ENCODE measurements around the gene MAD2L2. TPM values are rescaled to one million over a fixed set of nuclear protein-coding genes. Genes with fewer than 3 reads are reported as not detected.

MAD2L2 gene
- total and polyA plus RNA-seq, 9 of the 15 experiments (the other 6 are each of a cell fraction or from before 2014, with no cell fraction given), result 12.4 to 286 (median 143) TPM

DNA sequence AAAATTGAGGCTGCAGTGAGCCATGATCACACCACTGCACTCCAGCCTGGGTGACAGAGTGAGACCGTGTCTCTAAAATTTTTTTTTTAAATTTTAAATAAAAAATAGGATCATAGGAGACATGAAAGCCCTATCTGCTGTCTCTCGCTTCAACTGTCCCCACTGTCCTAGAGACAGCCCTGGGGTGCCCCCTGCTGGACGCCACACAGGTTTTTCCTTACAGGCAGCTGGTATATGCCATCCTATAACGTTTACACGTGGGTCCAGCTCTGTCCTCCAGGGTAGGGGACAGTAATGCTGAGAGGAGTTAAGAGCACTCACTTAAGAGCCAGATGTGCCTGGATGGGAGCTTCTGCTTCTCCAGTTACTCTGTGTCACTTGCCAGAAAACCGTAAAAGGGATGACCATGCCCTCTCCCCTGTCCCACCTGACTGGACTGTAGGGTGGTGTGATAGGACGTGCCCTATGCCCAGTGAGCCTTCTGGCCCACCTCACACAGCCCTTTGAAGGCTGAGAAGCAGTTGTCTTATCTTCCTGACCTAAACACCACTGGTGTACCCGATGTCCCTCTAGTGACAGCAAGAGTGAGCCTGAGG, 35.2 kb downstream of the MAD2L2 start (continued):
- TF ChIP-seq, protein P1, sequence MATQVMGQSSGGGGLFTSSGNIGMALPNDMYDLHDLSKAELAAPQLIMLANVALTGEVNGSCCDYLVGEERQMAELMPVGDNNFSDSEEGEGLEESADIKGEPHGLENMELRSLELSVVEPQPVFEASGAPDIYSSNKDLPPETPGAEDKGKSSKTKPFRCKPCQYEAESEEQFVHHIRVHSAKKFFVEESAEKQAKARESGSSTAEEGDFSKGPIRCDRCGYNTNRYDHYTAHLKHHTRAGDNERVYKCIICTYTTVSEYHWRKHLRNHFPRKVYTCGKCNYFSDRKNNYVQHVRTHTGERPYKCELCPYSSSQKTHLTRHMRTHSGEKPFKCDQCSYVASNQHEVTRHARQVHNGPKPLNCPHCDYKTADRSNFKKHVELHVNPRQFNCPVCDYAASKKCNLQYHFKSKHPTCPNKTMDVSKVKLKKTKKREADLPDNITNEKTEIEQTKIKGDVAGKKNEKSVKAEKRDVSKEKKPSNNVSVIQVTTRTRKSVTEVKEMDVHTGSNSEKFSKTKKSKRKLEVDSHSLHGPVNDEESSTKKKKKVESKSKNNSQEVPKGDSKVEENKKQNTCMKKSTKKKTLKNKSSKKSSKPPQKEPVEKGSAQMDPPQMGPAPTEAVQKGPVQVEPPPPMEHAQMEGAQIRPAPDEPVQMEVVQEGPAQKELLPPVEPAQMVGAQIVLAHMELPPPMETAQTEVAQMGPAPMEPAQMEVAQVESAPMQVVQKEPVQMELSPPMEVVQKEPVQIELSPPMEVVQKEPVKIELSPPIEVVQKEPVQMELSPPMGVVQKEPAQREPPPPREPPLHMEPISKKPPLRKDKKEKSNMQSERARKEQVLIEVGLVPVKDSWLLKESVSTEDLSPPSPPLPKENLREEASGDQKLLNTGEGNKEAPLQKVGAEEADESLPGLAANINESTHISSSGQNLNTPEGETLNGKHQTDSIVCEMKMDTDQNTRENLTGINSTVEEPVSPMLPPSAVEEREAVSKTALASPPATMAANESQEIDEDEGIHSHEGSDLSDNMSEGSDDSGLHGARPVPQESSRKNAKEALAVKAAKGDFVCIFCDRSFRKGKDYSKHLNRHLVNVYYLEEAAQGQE (IDR thresholded peaks at IDR 0.05; ENCODE audit: borderline replicate concordance), result peak; percentile 64; the same call in 1 of the 2 replicates
- TF ChIP-seq, protein P1 (CRISPR knock-in tag; IDR thresholded peaks at IDR 0.05; ENCODE audit: low read depth), result no peak
- TF ChIP-seq STAT5B (CRISPR knock-in tag; IDR thresholded peaks at IDR 0.05), result no peak
- TF ChIP-seq GABPB2 (CRISPR knock-in tag; conservative IDR thresholded peaks at IDR 0.05), result no peak
- peak; percentile 80 to 89 for TF ChIP-seq RAD21 (CRISPR knock-in tag; conservative IDR thresholded peaks at IDR 0.05 in 1 of 2, IDR thresholded peaks at IDR 0.05 in 1 of 2)
- no peak for TF ChIP-seq NR1H2 (CRISPR knock-in tag; IDR thresholded peaks at IDR 0.05)
- peak; percentile 46; the same call in 1 of the 2 replicates for TF ChIP-seq BHLHE40 (IDR thresholded peaks at IDR 0.05; ENCODE audit: low read length)
- no peak for TF ChIP-seq FOXA3 (CRISPR knock-in tag; conservative IDR thresholded peaks at IDR 0.05 in 1 of 2, IDR thresholded peaks at IDR 0.05 in 1 of 2)
- TF ChIP-seq, protein P2, sequence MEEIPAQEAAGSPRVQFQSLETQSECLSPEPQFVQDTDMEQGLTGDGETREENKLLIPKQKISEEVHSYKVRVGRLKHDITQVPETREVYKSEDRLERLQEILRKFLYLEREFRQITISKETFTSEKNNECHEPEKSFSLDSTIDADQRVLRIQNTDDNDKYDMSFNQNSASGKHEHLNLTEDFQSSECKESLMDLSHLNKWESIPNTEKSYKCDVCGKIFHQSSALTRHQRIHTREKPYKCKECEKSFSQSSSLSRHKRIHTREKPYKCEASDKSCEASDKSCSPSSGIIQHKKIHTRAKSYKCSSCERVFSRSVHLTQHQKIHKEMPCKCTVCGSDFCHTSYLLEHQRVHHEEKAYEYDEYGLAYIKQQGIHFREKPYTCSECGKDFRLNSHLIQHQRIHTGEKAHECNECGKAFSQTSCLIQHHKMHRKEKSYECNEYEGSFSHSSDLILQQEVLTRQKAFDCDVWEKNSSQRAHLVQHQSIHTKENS (CRISPR knock-in tag; IDR thresholded peaks at IDR 0.05), result no peak
- no peak for TF ChIP-seq ZC3H4 (CRISPR knock-in tag; IDR thresholded peaks at IDR 0.05; ENCODE audit: borderline replicate concordance)
- TF ChIP-seq SUPT5H (IDR thresholded peaks at IDR 0.05), result no peak
- TF ChIP-seq ZBED1 (IDR thresholded peaks at IDR 0.05), result no peak
- no peak for TF ChIP-seq TEAD1 (CRISPR knock-in tag; IDR thresholded peaks at IDR 0.05)
- TF ChIP-seq, protein P3, sequence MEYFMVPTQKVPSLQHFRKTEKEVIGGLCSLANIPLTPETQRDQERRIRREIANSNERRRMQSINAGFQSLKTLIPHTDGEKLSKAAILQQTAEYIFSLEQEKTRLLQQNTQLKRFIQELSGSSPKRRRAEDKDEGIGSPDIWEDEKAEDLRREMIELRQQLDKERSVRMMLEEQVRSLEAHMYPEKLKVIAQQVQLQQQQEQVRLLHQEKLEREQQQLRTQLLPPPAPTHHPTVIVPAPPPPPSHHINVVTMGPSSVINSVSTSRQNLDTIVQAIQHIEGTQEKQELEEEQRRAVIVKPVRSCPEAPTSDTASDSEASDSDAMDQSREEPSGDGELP (CRISPR knock-in tag; IDR thresholded peaks at IDR 0.05; ENCODE audit: borderline replicate concordance), result peak; percentile 67
- TF ChIP-seq ZBTB8A (IDR thresholded peaks at IDR 0.05; ENCODE audit: partially characterized antibody), result no peak
- no peak for TF ChIP-seq YY1 (IDR thresholded peaks at IDR 0.05; ENCODE audit: borderline replicate concordance in 1 of 3, control insufficient read depth in 1 of 3, extremely low read depth in 1 of 3, insufficient read depth in 3 of 3, insufficient read length in 1 of 3, insufficient replicate concordance in 2 of 3, low read depth in 1 of 3, low read length in 2 of 3)
